Measurements from ENCODE around the gene EEF2K. TPM values are rescaled to one million over a fixed set of nuclear protein-coding genes. Genes with fewer than 3 reads are reported as not detected.

The EEF2K gene
- total RNA-seq, 4 donors from 2014 or later, result 15.6 to 21.3 (median 19.9) TPM

Other genes starting within 250 kb of the EEF2K start
- not detected for gene PDZD9, start 205.2 kb upstream of the EEF2K start, total RNA-seq
- gene MOSMO, start 198.2 kb upstream of the EEF2K start, total RNA-seq, result 10 to 100 TPM; 13.8 to 39.8 (median 28.1) TPM
- under 1 TPM in 1 of 4 donors, not detected in 3; 0.56 TPM for gene VWA3A, start 113.7 kb upstream of the EEF2K start, total RNA-seq
- gene SDR42E2, start 43.8 kb upstream of the EEF2K start, total RNA-seq, result not detected
- 100 to 1,000 TPM in 1 of 4 donors, 10 to 100 TPM in 3; 66.7 to 115 (median 82.8) TPM for gene POLR3E, start 91.1 kb downstream of the EEF2K start, total RNA-seq
- gene CDR2, start 168.3 kb downstream of the EEF2K start, total RNA-seq, result 10 to 100 TPM; 55.5 to 92.8 (median 79.2) TPM

Data from thyroid gland (tissue), 4 donors.